Right cardiac atrium (tissue), 5 donors: Measurements from ENCODE around the gene MORF4L2. TPM values are rescaled to one million over a fixed set of nuclear protein-coding genes. Genes with fewer than 3 reads are reported as not detected.

Experiments
- ATAC-seq, 2 donors: fragments of 200-7000 bp; cut with Tn5 transposase; one replicate each; pipeline versions ENCODE4 v1.8.0 to v1.9.1; 2020; ENCODE audit warnings: moderate library complexity in 2 of 2, mild to moderate bottlenecking in 1 of 2
- DNase-seq, 3 donors: peaks; one replicate each; pipeline ENCODE4 v3.0.0-alpha.2; 2020
- H3K27ac ChIP-seq: one replicate; pipeline ENCODE4 v1.5.1; 2013; ENCODE audit warnings: mild to moderate bottlenecking, low read length, control low read depth, moderate library complexity
- H3K27me3 ChIP-seq: one replicate; pipeline ENCODE4 v1.6.1; 2013; ENCODE audit not compliant: control insufficient read depth, insufficient read depth
- H3K4me1 ChIP-seq: one replicate; pipeline ENCODE4 v1.6.1; 2013; ENCODE audit warnings: low read length; ENCODE audit not compliant: control insufficient read depth, insufficient read depth
- H3K4me3 ChIP-seq: one replicate; pipeline ENCODE4 v1.5.1; 2013; ENCODE audit warnings: low read length, control low read depth
- H3K9me3 ChIP-seq: one replicate; pipeline ENCODE4 v1.6.1; 2013; ENCODE audit warnings: low read length; ENCODE audit not compliant: control insufficient read depth
- WGBS: extraction: QIAGEN DNeasy Blood & Tissue Kit; methylation state at CpG from one replicate; pipeline ENCODE4 v1.1.7; 2013; 5-methylcytosine and 5-hydroxymethylcytosine counted together
- intact Hi-C, 4 donors: fragments of 100-400 bp; cut with DNase I; formaldehyde crosslinking; loops; one replicate each; pipeline versions ENCODE4 v1.11.0 to v1.14.0; 2022 to 2023
- polyA plus RNA-seq: library from polyadenylated mRNA; stranded (reverse); fragments of 200-250 nt; gene quantifications from one replicate; pipeline ENCODE4 v1.2.3, GENCODE V29; 2013
- total RNA-seq, 4 donors: library from RNA; stranded (reverse); fragmentation: NEBNext Ultra II Directional; extraction: Animal tissue kit (Norgen Biotek cat#: 25700); gene quantifications; one replicate each; pipeline ENCODE4 v1.2.1, GENCODE V29; 2021
- donor health status: healthy with polysubstance abuse.
- donor health status: DM: no; HTN: yes; CAD: no.
- donor health status: DM: no; HTN: no; CAD: no.
- donor health status: DM: no; HTN: yes; CAD: no; lungs with severe emphysema.
- donor health status: DM: yes; HTN: yes; CAD: no.

The MORF4L2 gene
- total and polyA plus RNA-seq, 5 donors: 187 to 269 (median 230) TPM

DNA sequence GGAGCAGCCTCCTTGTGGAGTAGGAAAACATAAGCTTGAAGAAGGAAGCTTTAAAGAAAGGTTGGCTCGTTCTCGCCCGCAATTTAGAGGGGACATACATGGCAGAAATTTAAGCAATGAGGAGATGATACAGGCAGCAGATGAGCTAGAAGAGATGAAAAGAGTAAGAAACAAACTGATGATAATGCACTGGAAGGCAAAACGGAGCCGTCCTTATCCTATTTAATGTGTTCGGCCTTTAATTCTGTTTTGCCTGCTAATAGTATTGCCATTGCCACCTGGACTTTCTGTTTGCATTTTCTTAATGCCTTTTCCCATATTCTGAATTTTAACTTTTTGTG, 56.4 kb downstream of the MORF4L2 start:
- Histone ChIP-seq H3K27ac (peak overlapping the region; percentile 94), H3K4me1 (no peaks in the 10 kb centered on the region), H3K4me3 (peak overlapping the region; percentile 86), H3K9me3 (no peaks in the 10 kb centered on the region), H3K27me3 (no peaks in the 10 kb centered on the region)
- WGBS: 8% methylated on average over 6 of the region's 6 CpGs
- ATAC-seq: no peak
- DNase-seq: no peak
- intact Hi-C loops: loop anchor here in 2 of 4 donors (5.0 kb wide), 1 partner anchor 98 kb away; no protein-coding TSS in a partner anchor

- 0% methylated on average over 48 of the region's 49 CpGs for WGBS
- peak; percentile 69 to 85 (median 84) for DNase-seq
- intact Hi-C loops: loop anchor here in 2 of 4 donors (5.0 kb wide), 1 partner anchor 97 kb away; no protein-coding TSS in a partner anchor
These were observed 57.0 kb downstream of the MORF4L2 start for GRCh38 chrX:103629318-103630170.

GRCh38 chrX:103628386-103629317, 57.8 kb downstream of the MORF4L2 start, which contains the start of gene TCEAL1:
Gene TCEAL1 (plus strand): TSS chrX:103628975. CDS start chrX:103629917, 942 bp downstream.
- Histone ChIP-seq H3K4me3 (peak within 1 kb of the TSS; percentile 86), H3K9me3 (no peaks in the 10 kb centered on the region), H3K27ac (peak within 1 kb of the TSS; percentile 94), H3K27me3 (no peaks in the 10 kb centered on the region), H3K4me1 (no peaks in the 10 kb centered on the region)
- ATAC-seq (peak; percentile 74 to 77), DNase-seq (peak; percentile 66 to 86 (median 78))
- WGBS: 1% methylated on average over 32 of the region's 32 CpGs
- intact Hi-C loops: no loop called here

More at GRCh38 chrX:103629318-103630170, 57.0 kb downstream of the MORF4L2 start:
- H3K27me3 ChIP-seq: no peaks in the 10 kb centered on the region
- H3K4me3 ChIP-seq: peak overlapping the region; percentile 86
- peak; percentile 95 to 96 for ATAC-seq
- no peaks in the 10 kb centered on the region for H3K4me1 ChIP-seq
- peak overlapping the region; percentile 94 for H3K27ac ChIP-seq
- H3K9me3 ChIP-seq: no peaks in the 10 kb centered on the region

- no peak overlapping the region for H3K27ac ChIP-seq
- intact Hi-C loops: no loop called here
These were observed 59.6 kb downstream of the MORF4L2 start for GRCh38 chrX:103626855-103627254.

More at GRCh38 chrX:103626855-103627254, 59.6 kb downstream of the MORF4L2 start:
- no peaks in the 10 kb centered on the region for H3K9me3 ChIP-seq
- no peaks in the 10 kb centered on the region for H3K4me1 ChIP-seq
- DNase-seq: no peak
- H3K4me3 ChIP-seq: no peak overlapping the region
- no peaks in the 10 kb centered on the region for H3K27me3 ChIP-seq
- ATAC-seq: no peak

Other genes starting within 250 kb of the MORF4L2 start
- gene RAB40A, start 167.2 kb downstream of the MORF4L2 start, total RNA-seq: under 1 TPM; 0.31 to 0.49 (median 0.40) TPM
- gene RAB40A, start 167.2 kb downstream of the MORF4L2 start, polyA plus RNA-seq: 0.23 TPM
- gene TCEAL4, start 101.2 kb downstream of the MORF4L2 start, total RNA-seq: 100 to 1,000 TPM in 2 of 4 donors, 10 to 100 TPM in 2; 85.3 to 128 (median 96.2) TPM
- 276 TPM for gene TCEAL4, start 101.2 kb downstream of the MORF4L2 start, polyA plus RNA-seq
- gene TCEAL3, start 78.7 kb downstream of the MORF4L2 start, total RNA-seq: 10 to 100 TPM; 35.4 to 42.8 (median 42.3) TPM
- gene TCEAL3, start 78.7 kb downstream of the MORF4L2 start, polyA plus RNA-seq: 71.5 TPM
- 10 to 100 TPM; 33.5 to 41.1 (median 36.4) TPM for gene TCEAL1, start 57.7 kb downstream of the MORF4L2 start, total RNA-seq
- gene TCEAL1, start 57.7 kb downstream of the MORF4L2 start, polyA plus RNA-seq: 42.5 TPM
- gene TMEM31, start 24.2 kb upstream of the MORF4L2 start, total RNA-seq: under 1 TPM in 1 of 4 donors, not detected in 3; 0.34 TPM
- gene TMEM31, start 24.2 kb upstream of the MORF4L2 start, polyA plus RNA-seq: not detected
- gene PLP1, start 90.1 kb upstream of the MORF4L2 start, total RNA-seq: 10 to 100 TPM; 14.0 to 33.0 (median 27.4) TPM
- 25.9 TPM for gene PLP1, start 90.1 kb upstream of the MORF4L2 start, polyA plus RNA-seq
- 10 to 100 TPM; 18.2 to 28.3 (median 22.4) TPM for gene RAB9B, start 145.6 kb upstream of the MORF4L2 start, total RNA-seq
- gene RAB9B, start 145.6 kb upstream of the MORF4L2 start, polyA plus RNA-seq: 11.5 TPM